C4-2B (cell line): ENCODE data around the gene NELFCD.

Experiments used
- CTCF ChIP-seq: fragments of 450-650 bp; conservative IDR thresholded peaks from 2 replicates; pipeline ENCODE4 v1.5.1; 2017; ENCODE audit warnings: mild to moderate bottlenecking
- ZFX ChIP-seq: fragments of 450-650 bp; IDR thresholded peaks from 2 replicates; pipeline ENCODE4 v1.6.1; 2017

DNA sequence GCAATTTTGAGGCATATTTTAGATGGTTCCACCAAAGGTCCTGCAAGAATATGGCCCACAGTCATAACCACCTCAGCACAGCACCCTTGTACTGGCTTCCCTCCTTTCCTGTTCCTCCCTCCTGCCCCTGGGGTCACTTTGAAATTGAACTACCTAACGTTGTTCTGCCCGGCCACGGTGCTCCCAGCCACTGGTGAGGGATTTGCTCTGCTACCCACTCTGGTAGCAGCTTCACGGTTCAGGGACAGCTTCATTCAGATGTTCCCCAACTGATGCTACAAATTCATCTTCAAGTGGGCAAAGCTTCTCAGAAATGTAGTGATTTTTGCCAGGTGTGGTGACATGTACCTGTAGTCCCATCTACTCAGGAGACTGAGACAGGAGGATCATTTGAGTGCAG lies 7.9 kb upstream of the NELFCD start:
- TF ChIP-seq CTCF: no peak
- no peak for TF ChIP-seq ZFX
